Measurements from ENCODE around the gene SIL1. TPM values are rescaled to one million over a fixed set of nuclear protein-coding genes. Genes with fewer than 3 reads are reported as not detected.

SIL1 gene
- total and polyA plus RNA-seq, 2 donors (not counting 3 experiments of a cell fraction or from before 2014, with no cell fraction given), result 47.6 to 67.2 TPM

DNA sequence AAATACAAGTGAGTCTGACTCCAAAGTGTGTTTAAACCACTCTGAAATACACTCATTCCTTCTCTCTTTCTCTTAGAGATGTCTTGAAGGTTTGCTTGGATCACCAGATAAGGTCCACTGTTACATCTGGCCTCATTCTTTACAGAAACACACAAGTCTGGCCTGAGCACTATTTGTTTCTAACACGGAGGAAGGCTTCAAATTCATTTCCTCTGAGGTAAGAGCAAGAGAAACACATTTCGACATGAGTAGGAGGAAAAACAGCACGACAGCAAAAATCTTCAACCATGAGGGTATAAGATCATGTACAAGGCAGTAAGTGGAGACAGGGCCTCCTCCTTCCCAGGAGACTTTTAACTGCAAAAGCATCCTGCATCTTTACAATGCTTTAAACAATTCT is 8.0 kb downstream of the SIL1 start:
- H3K36me3 ChIP-seq (ENCODE audit: control insufficient read depth in 2 of 2, extremely low read depth in 1 of 2, insufficient read depth in 2 of 2, low read length in 2 of 2), result no peaks in the 10 kb centered on the region
- H3K9me1 ChIP-seq (replicated peaks; ENCODE audit: control insufficient read depth, extremely low read depth, insufficient read depth, low read length), result no peaks in the 10 kb centered on the region
- TF ChIP-seq POLR2AphosphoS5 (IDR thresholded peaks at IDR 0.05; ENCODE audit: insufficient read depth, low read depth, low read length) (no peak), FOS (IDR thresholded peaks at IDR 0.05; ENCODE audit: borderline replicate concordance, insufficient read depth, low read length) (no peak), GATA2 (IDR thresholded peaks at IDR 0.05; ENCODE audit: insufficient read depth, insufficient read length, low read depth, low read length) (no peak), JUN (IDR thresholded peaks at IDR 0.05; ENCODE audit: borderline replicate concordance, insufficient read depth, insufficient read length, low read depth) (no peak), MYC (IDR thresholded peaks at IDR 0.05; ENCODE audit: low read depth, low read length) (no peak), POLR2A (IDR thresholded peaks at IDR 0.05; ENCODE audit: low read depth, low read length) (no peak), EZH2 (IDR thresholded peaks at IDR 0.05; ENCODE audit: borderline replicate concordance, low read depth, low read length, severe bottlenecking) (no peak)
- TF ChIP-seq, protein P1, sequence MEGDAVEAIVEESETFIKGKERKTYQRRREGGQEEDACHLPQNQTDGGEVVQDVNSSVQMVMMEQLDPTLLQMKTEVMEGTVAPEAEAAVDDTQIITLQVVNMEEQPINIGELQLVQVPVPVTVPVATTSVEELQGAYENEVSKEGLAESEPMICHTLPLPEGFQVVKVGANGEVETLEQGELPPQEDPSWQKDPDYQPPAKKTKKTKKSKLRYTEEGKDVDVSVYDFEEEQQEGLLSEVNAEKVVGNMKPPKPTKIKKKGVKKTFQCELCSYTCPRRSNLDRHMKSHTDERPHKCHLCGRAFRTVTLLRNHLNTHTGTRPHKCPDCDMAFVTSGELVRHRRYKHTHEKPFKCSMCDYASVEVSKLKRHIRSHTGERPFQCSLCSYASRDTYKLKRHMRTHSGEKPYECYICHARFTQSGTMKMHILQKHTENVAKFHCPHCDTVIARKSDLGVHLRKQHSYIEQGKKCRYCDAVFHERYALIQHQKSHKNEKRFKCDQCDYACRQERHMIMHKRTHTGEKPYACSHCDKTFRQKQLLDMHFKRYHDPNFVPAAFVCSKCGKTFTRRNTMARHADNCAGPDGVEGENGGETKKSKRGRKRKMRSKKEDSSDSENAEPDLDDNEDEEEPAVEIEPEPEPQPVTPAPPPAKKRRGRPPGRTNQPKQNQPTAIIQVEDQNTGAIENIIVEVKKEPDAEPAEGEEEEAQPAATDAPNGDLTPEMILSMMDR (IDR thresholded peaks at IDR 0.05; ENCODE audit: extremely low read depth in 1 of 2, insufficient read depth in 1 of 2, low read depth in 1 of 2, low read length in 2 of 2), result no peak
- TF ChIP-seq, protein P2, sequence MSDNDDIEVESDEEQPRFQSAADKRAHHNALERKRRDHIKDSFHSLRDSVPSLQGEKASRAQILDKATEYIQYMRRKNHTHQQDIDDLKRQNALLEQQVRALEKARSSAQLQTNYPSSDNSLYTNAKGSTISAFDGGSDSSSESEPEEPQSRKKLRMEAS (IDR thresholded peaks at IDR 0.05; ENCODE audit: insufficient read depth, insufficient read length), result no peak
- H4K20me1 ChIP-seq (replicated peaks; ENCODE audit: control insufficient read depth, extremely low read depth, insufficient read depth, low read length), result no peaks in the 10 kb centered on the region
- no peak for FAIRE-seq
- no peak overlapping the region for H3K9ac ChIP-seq (replicated peaks; ENCODE audit: extremely low read depth, insufficient read depth, low read length)
- intact Hi-C loops (cut with micrococcal nuclease) (loop anchor here (10.0 kb wide), 1 partner anchor 215 kb away; the partner anchor contains the start of gene SPATA24), dilution Hi-C loops (cut with MboI; ENCODE audit: extremely low pct_ligation_motif_present, low sequenced_read_pairs) (no loop called here)
- H3K4me2 ChIP-seq (ENCODE audit: insufficient read depth, low read length), result no peak overlapping the region
- H3K4me1 ChIP-seq (ENCODE audit: control insufficient read depth, extremely low read depth, insufficient read depth, low read length), result no peaks in the 10 kb centered on the region
- H2AFZ ChIP-seq (ENCODE audit: low read depth, low read length), result no peak overlapping the region
- no peak for DNase-seq (ENCODE audit: low read depth, low spot score)
- H3K4me3 ChIP-seq (replicated peaks in 1 of 3; ENCODE audit: insufficient read depth in 1 of 3, low read depth in 1 of 3, low read length in 3 of 3), result no peak overlapping the region
- POLR2A ChIA-PET, result no interaction called here
- no peaks in the 10 kb centered on the region for H3K9me3 ChIP-seq (replicated peaks; ENCODE audit: control insufficient read depth, insufficient read depth, low read length)
- no peak overlapping the region for H3K27ac ChIP-seq (ENCODE audit: insufficient read depth, low read depth, low read length)
- no TSS peak for BruUV-seq (replicated peaks)
- CTCF ChIA-PET, result no interaction called here
- no peaks in the 10 kb centered on the region for H3K27me3 ChIP-seq (ENCODE audit: control insufficient read depth in 2 of 2, insufficient read depth in 2 of 2, low read length in 2 of 2)
- no peaks in the 10 kb centered on the region for H3K79me2 ChIP-seq (ENCODE audit: control insufficient read depth, insufficient read depth, low read length)
